Osteoblast (primary cell): Measurements from ENCODE around the gene CYP2A7. TPM values are rescaled to one million over a fixed set of nuclear protein-coding genes. Genes with fewer than 3 reads are reported as not detected.
"Not testable (repeated sequence)": the region's sequence is repeated elsewhere in the genome, so short reads cannot be mapped to it uniquely, and the experiment has no call there.

Experiments
- DNase-seq: peaks from one replicate; pipeline ENCODE4 v3.0.0; 2011; ENCODE audit warnings: low spot score, mixed read lengths; ENCODE audit not compliant: insufficient read length; ENCODE audit errors: missing footprints
- H2AFZ ChIP-seq: 2 replicates; pipeline ENCODE4 v1.6.0; 2011; ENCODE audit warnings: mild to moderate bottlenecking, low read length
- H3K27ac ChIP-seq: 2 replicates; pipeline ENCODE4 v1.5.1; 2011; ENCODE audit warnings: mild to moderate bottlenecking, low read depth, low read length, moderate library complexity
- H3K27me3 ChIP-seq: 2 replicates; pipeline ENCODE4 v1.6.0; 2012; ENCODE audit warnings: mild to moderate bottlenecking, control low read depth, inconsistent platforms, low read length, moderate library complexity; ENCODE audit not compliant: insufficient read depth
- H3K36me3 ChIP-seq: 2 replicates; pipeline ENCODE4 v1.5.1; 2011; ENCODE audit warnings: mild to moderate bottlenecking, low read length, control low read depth, moderate library complexity; ENCODE audit not compliant: insufficient read depth
- H3K4me1 ChIP-seq: 2 replicates; pipeline ENCODE4 v1.5.1; 2011; ENCODE audit warnings: mild to moderate bottlenecking, low read length, control low read depth, moderate library complexity; ENCODE audit not compliant: insufficient read depth
- H3K4me2 ChIP-seq: 2 replicates; pipeline ENCODE4 v1.6.0; 2011; ENCODE audit warnings: mild to moderate bottlenecking, low read length; ENCODE audit not compliant: insufficient read depth
- H3K4me3 ChIP-seq: fragments of 200-600 bp; sonication (generic); 3 replicates; pipeline ENCODE4 v1.5.1; 2012; ENCODE audit warnings: mild to moderate bottlenecking, low read length, inconsistent platforms; ENCODE audit not compliant: insufficient read depth
- H3K79me2 ChIP-seq: 2 replicates; pipeline ENCODE4 v1.6.0; 2012; ENCODE audit warnings: mild to moderate bottlenecking, low read length, control low read depth, inconsistent platforms; ENCODE audit not compliant: insufficient read depth
- H3K9me3 ChIP-seq: 2 replicates; pipeline ENCODE4 v1.5.1; 2011; ENCODE audit warnings: low read depth, low read length, control low read depth
- H4K20me1 ChIP-seq: 2 replicates; pipeline ENCODE4 v1.6.0; 2012; ENCODE audit warnings: mild to moderate bottlenecking, low read length, control low read depth; ENCODE audit not compliant: insufficient read depth
- total RNA-seq: library from RNA; depleted of rRNA; stranded (reverse); fragments of >200 nt; gene quantifications from 2 replicates; pipeline ENCODE4 v1.2.3, GENCODE V29; 2012
- TF ChIP-seq, protein P1 (sequence below): IDR thresholded peaks from 2 replicates; pipeline ENCODE4 v1.5.1; 2011; ENCODE audit warnings: mild to moderate bottlenecking, low read depth, low read length, moderate library complexity; ENCODE audit errors: extremely low read depth

The CYP2A7 gene
- total RNA-seq, 1 donor, result not detected

DNA sequence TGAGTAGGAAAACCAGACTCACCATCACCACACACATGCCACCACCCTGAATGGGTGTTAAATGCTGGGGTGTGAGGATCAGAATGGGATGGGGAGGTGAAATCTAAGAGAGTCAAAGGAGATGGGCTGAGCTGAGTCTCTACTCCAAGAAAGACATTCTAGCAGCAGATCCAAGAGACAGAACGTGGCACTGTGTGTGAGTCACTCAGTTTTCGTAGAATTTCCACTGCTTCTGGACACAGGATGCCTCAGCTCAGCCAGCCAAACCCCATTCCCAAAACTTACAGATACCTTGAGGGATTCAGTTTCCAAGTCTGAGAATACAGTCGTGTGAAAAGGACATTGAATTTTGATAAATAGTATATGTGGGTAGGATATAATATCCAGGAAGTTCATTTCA is 7.3 kb upstream of the CYP2A7 start:
- no peaks in the 10 kb centered on the region for H3K9me3 ChIP-seq
- TF ChIP-seq, protein P1, sequence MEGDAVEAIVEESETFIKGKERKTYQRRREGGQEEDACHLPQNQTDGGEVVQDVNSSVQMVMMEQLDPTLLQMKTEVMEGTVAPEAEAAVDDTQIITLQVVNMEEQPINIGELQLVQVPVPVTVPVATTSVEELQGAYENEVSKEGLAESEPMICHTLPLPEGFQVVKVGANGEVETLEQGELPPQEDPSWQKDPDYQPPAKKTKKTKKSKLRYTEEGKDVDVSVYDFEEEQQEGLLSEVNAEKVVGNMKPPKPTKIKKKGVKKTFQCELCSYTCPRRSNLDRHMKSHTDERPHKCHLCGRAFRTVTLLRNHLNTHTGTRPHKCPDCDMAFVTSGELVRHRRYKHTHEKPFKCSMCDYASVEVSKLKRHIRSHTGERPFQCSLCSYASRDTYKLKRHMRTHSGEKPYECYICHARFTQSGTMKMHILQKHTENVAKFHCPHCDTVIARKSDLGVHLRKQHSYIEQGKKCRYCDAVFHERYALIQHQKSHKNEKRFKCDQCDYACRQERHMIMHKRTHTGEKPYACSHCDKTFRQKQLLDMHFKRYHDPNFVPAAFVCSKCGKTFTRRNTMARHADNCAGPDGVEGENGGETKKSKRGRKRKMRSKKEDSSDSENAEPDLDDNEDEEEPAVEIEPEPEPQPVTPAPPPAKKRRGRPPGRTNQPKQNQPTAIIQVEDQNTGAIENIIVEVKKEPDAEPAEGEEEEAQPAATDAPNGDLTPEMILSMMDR, result no peak
- no peak for DNase-seq
- H3K79me2 ChIP-seq, result no peaks in the 10 kb centered on the region
- H4K20me1 ChIP-seq, result no peaks in the 10 kb centered on the region
- no peak overlapping the region for H2AFZ ChIP-seq
- H3K4me3 ChIP-seq, result no peak overlapping the region
- H3K4me1 ChIP-seq, result no peaks in the 10 kb centered on the region
- no peaks in the 10 kb centered on the region for H3K27me3 ChIP-seq
- H3K36me3 ChIP-seq, result no peaks in the 10 kb centered on the region
- no peak overlapping the region for H3K27ac ChIP-seq
- H3K4me2 ChIP-seq, result no peak overlapping the region

DNA sequence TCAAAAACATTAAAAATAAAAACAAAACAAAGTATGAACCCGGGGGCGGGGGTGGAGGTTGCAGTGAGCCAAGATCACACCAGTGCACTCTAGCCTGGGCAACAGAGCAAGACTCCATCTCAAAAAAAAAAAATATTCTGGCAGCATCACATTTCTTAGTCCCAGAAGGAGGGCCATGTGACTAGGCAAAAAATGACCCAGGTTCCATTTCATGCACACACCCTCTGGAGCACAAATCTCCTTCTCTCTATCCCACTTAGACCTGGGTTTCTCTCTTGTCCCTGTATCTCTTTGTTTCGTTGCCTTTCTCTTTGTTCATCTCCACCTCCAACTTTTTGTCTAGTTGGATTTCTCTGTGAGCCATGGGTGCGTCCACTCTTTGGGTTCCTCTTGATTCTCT is 6.2 kb upstream of the CYP2A7 start:
- H3K9me3 ChIP-seq, result no peaks in the 10 kb centered on the region
- no peak overlapping the region for H3K4me3 ChIP-seq
- no peak overlapping the region for H3K27ac ChIP-seq
- no peak for DNase-seq
- H3K4me1 ChIP-seq, result no peaks in the 10 kb centered on the region
- H2AFZ ChIP-seq, result no peak overlapping the region
- TF ChIP-seq, protein P1, result no peak
- no peaks in the 10 kb centered on the region for H4K20me1 ChIP-seq
- no peaks in the 10 kb centered on the region for H3K27me3 ChIP-seq
- no peaks in the 10 kb centered on the region for H3K79me2 ChIP-seq
- no peak overlapping the region for H3K4me2 ChIP-seq
- no peaks in the 10 kb centered on the region for H3K36me3 ChIP-seq

DNA sequence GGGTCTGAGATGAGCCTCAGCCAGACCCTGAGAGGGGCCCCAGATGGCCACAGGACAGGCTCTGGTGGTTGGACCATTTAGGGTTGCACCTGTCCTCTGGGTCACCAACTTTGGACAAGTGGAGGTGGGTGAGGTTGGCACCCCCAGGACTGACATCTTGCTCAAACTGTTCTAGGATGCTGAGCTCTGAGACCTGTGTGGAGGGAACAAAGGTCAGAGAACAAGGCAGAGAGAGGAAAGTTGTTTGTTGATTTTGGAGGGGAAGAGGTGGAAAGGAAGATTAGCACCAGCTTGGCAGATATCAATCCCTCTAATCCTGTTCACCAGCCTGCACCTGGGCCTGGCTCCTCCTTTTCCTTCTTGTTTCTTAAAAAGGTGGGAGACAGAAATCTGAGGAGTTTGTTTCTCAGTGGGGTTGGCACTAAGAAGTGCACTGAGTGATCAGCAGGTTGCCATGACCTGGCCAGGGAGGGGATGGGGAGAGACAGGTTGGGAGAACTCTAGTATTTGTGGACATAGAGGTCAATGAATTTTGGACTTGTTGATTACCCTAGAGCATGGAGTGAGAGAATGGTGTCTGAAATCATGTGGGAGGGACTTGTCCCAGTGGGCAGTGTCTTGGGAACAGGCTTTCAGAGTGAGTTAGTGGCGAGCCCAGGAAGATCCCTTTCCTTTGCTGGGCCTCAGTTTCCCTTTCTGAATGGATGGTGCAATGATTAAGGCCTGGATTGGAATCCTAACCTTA is 2.3 kb upstream of the CYP2A7 start:
- not testable (repeated sequence) for H3K4me2 ChIP-seq, H3K9me3 ChIP-seq, H2AFZ ChIP-seq, H3K4me3 ChIP-seq, H3K36me3 ChIP-seq, DNase-seq, H3K4me1 ChIP-seq, H3K27ac ChIP-seq, H3K27me3 ChIP-seq, H4K20me1 ChIP-seq, H3K79me2 ChIP-seq

DNA sequence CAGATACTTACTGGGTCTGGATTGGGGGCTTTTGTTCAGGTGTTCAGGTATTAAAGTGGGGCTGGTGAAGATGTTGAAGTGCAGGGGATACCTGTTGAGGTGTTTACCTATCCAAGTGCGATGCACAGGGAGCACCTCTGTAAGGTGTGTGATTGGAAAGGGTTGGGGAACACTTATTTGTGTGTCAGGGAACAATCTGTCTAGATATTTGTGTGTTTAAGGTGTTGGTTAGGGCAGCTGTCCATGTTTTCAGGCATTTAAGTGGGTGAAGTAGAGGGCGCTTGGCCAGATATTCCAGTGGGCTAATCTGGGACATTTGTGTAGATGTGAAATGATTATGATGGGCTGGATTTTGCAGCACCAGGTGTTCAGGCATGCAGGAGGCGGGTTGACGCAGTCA is 2.7 kb downstream of the CYP2A7 start:
- H3K9me3 ChIP-seq, H4K20me1 ChIP-seq, H3K36me3 ChIP-seq, H3K27ac ChIP-seq, H3K4me3 ChIP-seq, DNase-seq, H3K4me2 ChIP-seq, H3K79me2 ChIP-seq, H3K4me1 ChIP-seq, H3K27me3 ChIP-seq, H2AFZ ChIP-seq: not testable (repeated sequence)

DNA sequence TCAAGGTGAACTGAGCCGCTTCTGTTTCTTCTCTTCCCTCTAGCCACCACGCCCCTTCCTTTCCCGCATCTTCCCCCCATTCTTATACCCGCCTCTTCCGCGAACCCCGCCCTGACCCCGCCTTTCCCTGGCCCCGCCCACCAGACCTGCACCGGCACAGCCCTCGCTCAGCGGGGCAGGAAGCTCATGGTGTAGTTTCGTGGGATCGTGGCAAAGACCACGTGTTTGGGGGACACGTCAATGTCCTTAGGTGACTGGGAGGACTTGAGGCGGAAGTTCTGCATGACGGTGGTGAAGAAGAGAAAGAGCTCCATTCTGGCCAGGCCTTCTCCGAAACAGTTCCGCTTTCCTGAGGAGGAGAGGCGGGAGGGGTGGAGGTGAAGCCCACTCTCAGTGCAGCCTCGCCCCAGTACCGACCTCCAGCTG is 6.5 kb downstream of the CYP2A7 start:
- H2AFZ ChIP-seq, H3K4me2 ChIP-seq, H3K79me2 ChIP-seq, H3K36me3 ChIP-seq, H3K9me3 ChIP-seq, H3K27ac ChIP-seq, H4K20me1 ChIP-seq, DNase-seq, H3K4me3 ChIP-seq, H3K4me1 ChIP-seq: not testable (repeated sequence)
- peaks cover 11% of the 10 kb centered on the region for H3K27me3 ChIP-seq

DNA sequence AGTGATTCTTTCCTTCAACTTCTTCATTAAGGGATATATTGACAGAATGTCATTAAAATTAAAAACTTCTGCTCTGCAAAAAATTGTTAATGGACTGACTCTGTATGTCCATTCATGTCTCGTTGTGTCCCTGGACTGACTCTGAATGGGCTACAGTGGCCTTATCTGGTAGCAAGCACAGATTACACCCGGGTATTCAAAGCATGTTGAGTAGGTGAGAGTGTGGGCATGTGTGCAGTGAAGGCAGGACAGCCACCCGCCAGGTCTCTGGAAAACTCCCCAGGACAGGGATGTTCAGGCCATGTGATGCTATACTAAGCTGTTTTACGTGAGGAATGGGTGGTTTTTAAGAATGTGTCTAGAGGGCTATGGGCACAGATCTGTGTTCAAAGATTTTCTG is 7.2 kb downstream of the CYP2A7 start:
- H2AFZ ChIP-seq, H3K36me3 ChIP-seq, H3K79me2 ChIP-seq, H3K4me2 ChIP-seq, H3K4me1 ChIP-seq, H3K9me3 ChIP-seq, H3K27ac ChIP-seq, H3K4me3 ChIP-seq, H4K20me1 ChIP-seq: not testable (repeated sequence)
- peaks cover 11% of the 10 kb centered on the region for H3K27me3 ChIP-seq
- DNase-seq, result peak; percentile 8

DNA sequence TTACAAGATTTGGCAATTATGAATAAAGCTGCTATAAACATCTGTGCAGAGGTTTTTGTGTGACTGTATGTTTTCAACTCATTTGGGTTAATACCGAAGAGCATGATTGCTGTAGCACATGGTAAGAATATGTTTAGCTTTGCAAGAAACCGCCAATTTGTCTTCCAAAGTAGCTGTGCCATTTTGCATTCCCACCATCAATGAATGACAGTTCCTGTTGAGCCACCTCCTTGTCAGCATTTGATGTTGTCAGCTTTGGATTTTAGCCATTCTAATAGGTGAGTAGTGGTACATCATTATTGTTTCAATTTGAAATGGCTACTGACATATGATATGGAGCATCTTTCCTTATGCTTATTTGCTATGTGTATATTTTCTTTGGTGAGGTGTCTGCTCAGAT is 8.2 kb downstream of the CYP2A7 start:
- not testable (repeated sequence) for H3K4me1 ChIP-seq, H2AFZ ChIP-seq, H3K27ac ChIP-seq, H3K79me2 ChIP-seq, H3K9me3 ChIP-seq, H3K4me2 ChIP-seq, H4K20me1 ChIP-seq, H3K36me3 ChIP-seq, DNase-seq, H3K4me3 ChIP-seq
- peaks cover 11% of the 10 kb centered on the region for H3K27me3 ChIP-seq
